ENCODE data around the gene TMEM132C. TPM values are rescaled to one million over a fixed set of nuclear protein-coding genes. Genes with fewer than 3 reads are reported as not detected.

TMEM132C gene
- total and polyA plus RNA-seq, 2 of the 8 experiments (the other 6 are each of a cell fraction or from before 2014, with no cell fraction given), result 0.23 to 0.76 TPM

DNA sequence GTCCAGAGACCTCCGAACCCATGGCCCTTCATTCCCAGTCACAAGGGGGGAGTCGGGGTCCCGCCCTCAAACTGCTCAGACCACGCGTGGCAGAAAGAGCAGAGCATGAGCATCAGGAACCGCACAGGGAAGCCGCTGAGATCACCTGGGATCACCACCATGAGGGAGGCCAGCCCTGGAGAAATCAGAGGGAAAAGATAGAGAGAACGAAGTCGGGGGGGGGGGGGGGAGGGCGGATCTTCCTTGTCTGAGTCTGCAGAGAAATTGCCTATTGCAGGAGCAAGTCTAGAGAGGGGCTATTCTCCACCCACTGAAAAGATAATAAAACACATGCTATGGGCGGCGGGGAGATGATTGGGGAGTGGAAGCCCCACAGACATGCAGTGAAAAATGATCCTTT lies 884 bp upstream of the TMEM132C start:
- peaks cover 30 to 63% (median 59%) of the 10 kb centered on the region in 4 experiments for H3K27me3 ChIP-seq (replicated peaks in 1 of 4; ENCODE audit: control insufficient read depth in 3 of 4, extremely low read depth in 1 of 4, insufficient read depth in 3 of 4, low read length in 3 of 4)
- ChIA-PET CTCF (ENCODE audit: partially characterized antibody) (interaction anchor here (0.5 to 4.3 kb wide), 3 partner anchors 8 to 402 kb away, joined by 3 to 21 read pairs (median 4); no protein-coding TSS in a partner anchor), POLR2A (ENCODE audit: partially characterized antibody) (no interaction called here)
- peak overlapping the region in 3 of 4 experiments; percentile 33 to 63 (median 54); a peak in 5 of 8 replicates for H3K4me3 ChIP-seq (ENCODE audit: extremely low read depth in 1 of 4, insufficient read depth in 2 of 4, low read depth in 3 of 4, low read length in 4 of 4)
- H2AFZ ChIP-seq (ENCODE audit: low read length), result no peak overlapping the region
- 27% methylated on average over 7 of the region's 12 CpGs; no CpG with 5 or more reads in 1 of the 2 experiments for WGBS, 2 experiments (ENCODE audit: extremely low coverage in 1 of 2, insufficient coverage in 1 of 2, insufficient read length in 1 of 2, insufficient replicate concordance in 2 of 2, low coverage in 1 of 2, low lambda C conversion rate in 2 of 2, missing lambda C conversion rate in 1 of 2)
- no peak overlapping the region for H3K9ac ChIP-seq (replicated peaks in 1 of 4; ENCODE audit: extremely low read depth in 1 of 4, low read depth in 3 of 4, low read length in 3 of 4)
- no peak overlapping the region for H3K23ac ChIP-seq (ENCODE audit: insufficient read length)
- no peak overlapping the region for H3K4ac ChIP-seq (replicated peaks; ENCODE audit: insufficient read length, low read depth, low read length)
- H3K23me2 ChIP-seq (ENCODE audit: low read depth, low read length), result peaks cover 17% of the 10 kb centered on the region
- H3K18ac ChIP-seq (ENCODE audit: extremely low read depth, low read length), result no peak overlapping the region
- peak overlapping the region; percentile 93 to 94 for H3K4me2 ChIP-seq (ENCODE audit: insufficient read depth in 1 of 2, low read depth in 2 of 2, low read length in 2 of 2)
- H2BK120ac ChIP-seq (replicated peaks; ENCODE audit: low read depth, low read length), result no peak overlapping the region
- no peaks in the 10 kb centered on the region for H3K79me2 ChIP-seq (ENCODE audit: control insufficient read depth in 1 of 2, insufficient read depth in 2 of 2, low read length in 2 of 2)
- no peak overlapping the region for H2BK5ac ChIP-seq (ENCODE audit: low read depth, low read length)
- H2BK12ac ChIP-seq (ENCODE audit: low read depth, low read length), result no peak overlapping the region
- peaks cover 3 to 17% (median 12%) of the 10 kb centered on the region in 4 experiments for H3K4me1 ChIP-seq (replicated peaks in 1 of 4; ENCODE audit: control insufficient read depth in 3 of 4, insufficient read depth in 4 of 4, low read length in 3 of 4)
- H3K56ac ChIP-seq (replicated peaks; ENCODE audit: insufficient read length, low read depth, low read length), result no peak overlapping the region
- TF ChIP-seq KDM4A (IDR thresholded peaks at IDR 0.05; ENCODE audit: low read depth, low read length, severe bottlenecking) (no peak), TEAD4 (IDR thresholded peaks at IDR 0.05; ENCODE audit: low read depth, low read length) (no peak), TCF12 (IDR thresholded peaks at IDR 0.05; ENCODE audit: low read depth, low read length) (no peak), HDAC2 (IDR thresholded peaks at IDR 0.05; ENCODE audit: borderline replicate concordance in 1 of 2, low read depth in 2 of 2, low read length in 2 of 2) (no peak), RNF2 (IDR thresholded peaks at IDR 0.05; ENCODE audit: borderline replicate concordance, low read depth, low read length, missing control alignments, poor library complexity, severe bottlenecking) (no peak), CHD2 (IDR thresholded peaks at IDR 0.05; ENCODE audit: low read length) (no peak)
- no peak overlapping the region; the same call in 1 of the 2 replicates for H2BK20ac ChIP-seq (ENCODE audit: low read length)
- no peak overlapping the region for H4K5ac ChIP-seq (ENCODE audit: insufficient read length, low read depth, low read length)
- FAIRE-seq (no peak), DNase-seq (ENCODE audit: low read depth in 1 of 2, low spot score in 2 of 2) (no peak)
- H4K8ac ChIP-seq (ENCODE audit: extremely low read depth, insufficient read depth, low read length), result peak overlapping the region; percentile 59; the same call in 1 of the 2 replicates
- no peaks in the 10 kb centered on the region for H3K79me1 ChIP-seq (ENCODE audit: low read depth, low read length)
- peaks cover 0 to 2% of the 10 kb centered on the region in 2 experiments for H4K20me1 ChIP-seq (replicated peaks in 1 of 2; ENCODE audit: control insufficient read depth in 1 of 2, insufficient read depth in 2 of 2, low read length in 2 of 2)
- no peak overlapping the region for H4K91ac ChIP-seq (replicated peaks; ENCODE audit: insufficient read length, low read length)
- peaks cover 0 to 5% of the 10 kb centered on the region in 2 experiments; a peak in 1 of 4 replicates for H3K9me3 ChIP-seq (ENCODE audit: insufficient read depth in 2 of 2, low read depth in 1 of 2, low read length in 1 of 2)
- peaks cover 0 to 2% (median 0%) of the 10 kb centered on the region in 4 experiments; a peak in 1 of 8 replicates for H3K36me3 ChIP-seq (ENCODE audit: control insufficient read depth in 2 of 4, insufficient read depth in 4 of 4, low read length in 3 of 4)
- H2BK15ac ChIP-seq (ENCODE audit: low read length), result 0 out of 2 replicates have a peak overlapping the region, but pooled peaks have one; percentile 75
- no peak overlapping the region for H2AK5ac ChIP-seq (ENCODE audit: low read depth, low read length)
- no peak overlapping the region for H3K14ac ChIP-seq (ENCODE audit: insufficient read length)
- H3K27ac ChIP-seq (ENCODE audit: low read depth, low read length), result no peak overlapping the region
